ENCODE data around the gene SPTB.
"Not testable (repeated sequence)": the region's sequence is repeated elsewhere in the genome, so short reads cannot be mapped to it uniquely, and the experiment has no call there.

SPTB gene

DNA sequence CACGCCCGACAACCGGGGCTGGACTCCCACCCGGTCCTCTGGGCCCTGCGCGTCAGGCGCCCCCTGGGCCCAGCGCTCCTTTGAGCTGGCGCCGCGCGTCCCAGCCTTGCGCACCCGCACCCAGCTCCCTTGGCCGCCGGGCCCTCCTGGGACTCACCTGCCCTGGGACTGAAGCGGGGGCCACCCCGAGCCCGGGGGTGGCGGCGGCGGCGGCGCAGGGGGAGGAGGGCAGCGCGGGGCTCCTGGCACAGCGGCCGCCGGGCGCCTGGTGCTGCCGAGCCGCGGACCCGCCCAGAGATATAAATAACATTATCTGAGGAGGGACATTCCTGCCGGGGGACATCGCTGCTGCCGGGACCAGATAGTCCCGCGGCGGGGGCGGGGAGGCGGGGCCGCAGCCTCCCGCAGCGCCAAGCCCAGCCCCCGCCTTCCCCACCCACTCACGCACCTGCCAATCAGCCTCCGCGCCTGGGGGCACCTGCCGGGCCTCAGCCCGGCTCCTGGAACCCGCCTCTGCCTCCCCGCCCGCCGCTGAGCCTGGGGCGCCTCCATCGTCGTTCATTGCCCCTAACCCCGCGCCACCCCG, at the start of gene SPTB:
SPTB (minus strand) TSS at position 273 of the 586 bp plus-strand sequence. CDS start 56,813 bp downstream, outside the sequence.
- intact Hi-C loops (cut with DNase I) = loop anchor here (5.0 kb wide), 1 partner anchor 57 kb away; no protein-coding TSS in a partner anchor

DNA sequence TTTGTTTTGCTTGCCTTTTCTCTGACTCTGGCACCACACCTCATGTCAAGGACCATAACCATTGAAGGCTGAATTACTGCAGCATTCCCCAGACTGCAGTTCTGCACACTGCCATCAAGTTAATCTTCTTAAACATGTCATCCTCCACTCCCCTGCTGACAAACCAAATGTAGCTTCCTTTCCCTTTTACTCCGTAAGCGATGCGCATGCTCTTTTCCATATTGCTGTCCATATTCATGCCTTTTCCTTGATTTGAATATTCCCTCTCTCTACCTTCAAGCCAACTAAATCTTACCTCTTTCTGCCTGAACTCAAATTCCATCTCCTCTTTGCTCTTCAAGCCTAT, 49.3 kb upstream of the SPTB start:
- intact Hi-C loops (cut with DNase I) = no loop called here
- no peak for DNase-seq

More for the DNA sequence above, at the start of gene SPTB:
- peak in 41 of 42 donors; percentile 6 to 81 (median 61) for DNase-seq

DNA sequence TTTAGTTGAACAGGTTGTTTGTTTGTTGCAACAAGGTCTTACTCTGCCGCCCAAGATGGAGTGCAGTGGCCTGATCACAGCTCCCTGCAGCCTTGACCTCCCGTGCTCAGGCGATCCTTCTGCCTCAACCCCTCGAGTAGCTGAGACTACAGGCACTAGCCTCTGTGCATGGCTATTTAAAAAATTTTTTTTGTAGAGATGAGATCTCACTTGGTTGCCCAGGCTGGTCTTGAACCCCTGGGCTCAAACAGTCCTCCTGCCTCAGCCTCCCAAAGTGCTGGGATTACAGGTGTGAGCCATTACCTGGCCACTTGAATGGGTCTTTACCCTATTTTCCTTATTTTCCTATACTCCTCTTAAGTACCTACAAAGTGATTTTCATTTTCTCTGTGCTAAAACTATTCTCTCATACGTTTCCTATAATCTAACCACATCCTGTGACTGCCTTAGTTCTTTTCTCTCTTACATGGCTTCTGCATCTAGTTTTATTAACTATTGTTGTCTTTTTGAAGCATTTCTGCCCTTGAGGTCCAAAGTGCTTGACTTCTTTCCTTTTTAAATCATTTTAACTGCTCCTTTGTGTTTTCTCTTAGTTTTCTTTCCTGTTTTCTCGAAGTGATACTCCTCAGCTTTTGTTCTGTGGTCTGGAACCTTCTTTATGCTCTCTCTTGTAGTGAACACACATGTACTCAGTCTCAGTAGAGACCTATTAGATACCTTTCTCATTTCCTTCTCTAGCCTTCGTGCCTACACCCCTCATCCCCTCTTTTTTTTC, 48.7 kb upstream of the SPTB start:
- intact Hi-C loops (cut with DNase I) = no loop called here
- no peak for DNase-seq

DNA sequence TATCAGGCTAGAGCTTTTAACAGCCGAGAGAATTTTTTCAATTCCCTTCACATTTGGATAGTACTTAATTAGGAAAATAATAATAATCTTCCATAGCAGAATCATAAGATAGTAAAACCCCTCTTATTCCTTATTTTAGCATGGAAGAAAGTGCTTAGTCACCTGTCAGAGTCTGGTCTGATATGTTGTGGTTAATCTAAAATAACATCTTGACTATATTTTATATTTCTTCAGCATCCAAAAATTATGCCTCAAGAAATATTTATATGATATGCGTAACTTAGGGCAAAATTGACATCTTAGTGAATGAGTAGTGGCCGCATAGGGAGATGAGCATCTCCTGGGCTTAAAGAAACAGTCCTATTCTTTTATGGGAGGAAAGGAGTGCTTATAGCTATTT, 47.3 kb upstream of the SPTB start:
- intact Hi-C loops (cut with DNase I) = no loop called here
- no peak for DNase-seq

DNA sequence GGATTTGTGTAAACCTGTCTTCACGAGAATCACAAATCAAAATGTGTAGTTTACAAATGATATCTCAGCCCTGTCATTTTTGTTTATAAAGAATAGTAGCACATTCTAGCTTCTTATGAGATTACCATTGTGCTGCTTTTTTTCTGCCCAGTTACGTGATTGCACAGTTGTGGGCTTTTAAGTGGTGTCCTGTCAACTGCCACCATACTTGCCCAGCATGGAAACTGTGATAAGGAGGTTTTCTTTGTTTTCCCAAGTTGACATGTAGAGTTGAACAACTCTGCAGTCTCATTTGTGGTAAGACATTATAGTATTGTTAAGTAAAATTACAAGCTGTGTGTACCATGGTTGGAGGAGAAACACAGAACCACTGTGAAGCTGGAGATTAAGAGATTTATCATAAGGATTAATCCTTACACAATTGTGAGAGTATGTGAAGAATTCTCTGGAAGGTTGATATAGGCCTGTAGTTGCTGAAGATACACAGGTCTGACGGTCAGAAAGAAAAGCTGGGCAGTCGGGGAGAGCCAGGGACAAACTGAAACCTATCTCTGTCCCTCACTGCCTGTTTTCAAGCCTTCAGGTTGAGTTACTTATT, 46.8 kb upstream of the SPTB start:
- intact Hi-C loops (cut with DNase I) = no loop called here

DNA sequence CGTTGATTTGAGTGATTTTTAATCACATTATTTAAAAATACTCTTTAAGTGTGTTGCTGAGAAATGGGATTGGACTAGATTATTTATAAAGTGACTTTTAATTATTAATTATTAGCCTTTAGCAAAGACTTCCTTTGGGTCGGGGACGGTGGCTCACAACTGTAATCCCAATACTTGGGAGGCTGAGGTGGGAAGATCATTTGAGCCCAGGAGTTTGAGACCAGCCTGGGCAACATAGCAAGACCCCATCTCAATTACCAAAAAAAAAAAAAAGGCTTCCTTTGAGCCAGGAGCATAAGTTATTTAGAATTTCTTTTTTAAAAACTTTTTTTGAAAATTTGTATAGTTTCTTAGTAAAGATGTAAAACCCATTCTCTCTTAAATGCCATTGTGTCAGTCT, 43.3 kb upstream of the SPTB start:
- intact Hi-C loops (cut with DNase I) = no loop called here
- no peak for DNase-seq

More for the DNA sequence above, 46.8 kb upstream of the SPTB start:
- DNase-seq = no peak

DNA sequence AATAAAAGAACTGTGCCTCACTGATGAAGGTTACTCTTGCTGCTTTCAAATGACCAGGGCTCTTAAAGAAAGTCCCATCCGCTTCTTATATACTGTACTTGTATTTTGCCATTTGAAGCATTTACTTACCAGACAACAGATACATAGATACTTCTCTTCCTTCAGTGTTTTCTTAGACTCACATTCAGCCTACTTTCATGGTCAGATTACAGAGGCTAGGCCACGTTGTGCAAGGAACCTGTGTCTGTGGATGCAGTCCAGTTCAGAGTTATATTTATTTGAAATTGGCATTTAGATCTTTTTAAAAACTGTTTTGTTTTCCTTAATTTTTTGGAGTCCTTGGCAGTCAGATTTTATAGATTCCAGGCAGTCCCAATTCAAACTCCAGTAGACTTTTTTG, 40.8 kb upstream of the SPTB start:
- intact Hi-C loops (cut with DNase I) = no loop called here

DNA sequence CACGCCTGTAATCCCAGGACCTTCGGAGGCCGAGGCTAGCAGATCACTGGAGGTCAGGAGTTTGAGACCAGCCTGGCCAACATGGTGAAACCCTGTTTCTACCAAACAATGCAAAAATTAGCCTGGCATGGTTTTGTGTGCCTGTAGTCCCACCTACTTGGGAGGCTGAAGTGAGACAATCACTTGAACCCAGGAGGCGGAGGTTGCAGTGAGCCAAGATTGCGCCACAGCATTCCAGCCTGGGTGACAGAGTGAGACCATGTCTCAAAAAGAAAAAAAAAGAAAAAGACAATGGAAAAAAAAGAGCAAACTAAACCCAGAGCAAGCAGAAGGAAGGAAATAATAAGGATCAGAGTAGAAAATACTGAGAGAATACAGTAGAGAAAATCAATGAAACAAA, 39.9 kb upstream of the SPTB start:
- intact Hi-C loops (cut with DNase I) = loop anchor here (10.0 kb wide), 1 partner anchor 45 kb away; no protein-coding TSS in a partner anchor
- no peak for DNase-seq

More for the DNA sequence above, 40.8 kb upstream of the SPTB start:
- DNase-seq = no peak

DNA sequence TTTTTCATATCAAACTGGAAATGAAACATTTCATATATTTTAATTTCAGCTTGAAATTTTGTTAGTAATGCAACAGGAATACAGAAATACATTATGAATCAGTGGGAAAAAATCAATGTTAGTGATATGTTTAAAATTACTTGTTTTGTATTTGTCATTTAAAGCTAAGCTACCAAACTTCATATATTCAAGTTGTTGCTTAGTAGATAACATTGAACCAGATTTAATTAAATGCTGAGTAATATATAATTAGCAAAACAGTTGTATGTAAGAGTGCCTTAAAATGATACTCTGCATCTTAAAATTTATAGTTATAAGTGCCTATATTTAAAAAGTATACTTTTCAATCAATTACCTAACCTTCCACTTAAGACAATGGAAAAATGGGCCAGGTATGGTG, 39.5 kb upstream of the SPTB start:
- no peak for DNase-seq
- intact Hi-C loops (cut with DNase I) = loop anchor here (10.0 kb wide), 1 partner anchor 46 kb away; no protein-coding TSS in a partner anchor

DNA sequence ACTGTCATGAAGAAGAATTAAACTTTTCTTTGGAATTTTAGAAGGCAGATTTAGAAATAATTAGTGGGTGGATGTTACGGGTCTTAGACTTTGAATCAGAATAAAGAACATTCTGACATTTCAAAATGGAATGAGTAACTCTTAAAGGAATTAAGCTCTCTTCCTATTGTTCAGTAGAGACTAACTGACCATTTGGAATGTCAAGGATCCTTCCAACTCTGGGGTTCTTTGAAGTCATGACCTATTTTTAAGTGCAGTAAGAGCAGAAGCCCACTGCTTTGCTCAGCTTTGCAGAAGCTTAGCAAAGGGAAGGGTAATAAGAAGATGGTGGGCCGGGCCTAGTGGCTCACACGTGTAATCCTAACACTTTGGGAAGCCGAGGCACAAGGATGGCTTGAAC, 38.5 kb upstream of the SPTB start:
- no peak for DNase-seq
- intact Hi-C loops (cut with DNase I) = loop anchor here (10.0 kb wide), 1 partner anchor 47 kb away; no protein-coding TSS in a partner anchor

DNA sequence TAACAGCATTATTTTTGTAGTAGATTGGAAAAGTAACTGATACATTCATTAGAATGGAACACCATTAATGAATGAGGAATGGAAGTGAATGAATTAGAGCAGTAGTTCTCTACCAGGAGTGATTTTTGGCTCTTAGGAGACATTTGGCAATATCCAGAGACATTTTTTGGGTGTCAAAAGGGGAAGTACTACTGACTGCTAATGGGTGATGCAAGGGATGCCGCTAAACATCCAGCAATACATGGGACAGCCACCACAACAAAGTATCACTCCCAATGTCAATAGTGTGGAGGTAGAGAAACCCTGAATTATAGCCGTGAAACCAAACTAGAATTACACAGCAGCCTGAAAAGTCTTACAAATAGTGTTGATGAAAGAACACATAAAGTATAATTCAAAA, 36.1 kb upstream of the SPTB start:
- intact Hi-C loops (cut with DNase I) = loop anchor here (10.0 kb wide), 1 partner anchor 49 kb away; no protein-coding TSS in a partner anchor
- no peak for DNase-seq

DNA sequence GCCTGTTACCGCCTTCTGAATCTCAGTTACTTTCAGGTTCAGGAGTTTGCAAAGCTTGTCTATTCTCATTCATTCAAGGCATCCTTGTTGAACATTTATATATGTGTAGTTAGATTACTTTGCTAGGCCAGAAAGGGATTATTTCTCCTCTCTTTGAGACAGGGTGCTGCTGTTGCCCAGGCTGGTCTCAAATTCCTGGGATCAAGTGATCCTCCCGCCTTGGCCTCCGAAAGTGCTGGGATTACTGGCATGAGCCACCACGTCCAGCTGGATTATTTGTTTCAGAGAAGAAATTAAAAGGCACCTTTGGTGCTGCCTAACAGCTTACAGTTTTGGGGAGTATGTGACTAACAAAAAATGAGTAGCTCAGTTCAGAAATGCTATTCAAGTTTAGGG, 35.3 kb upstream of the SPTB start:
- intact Hi-C loops (cut with DNase I) = loop anchor here (10.0 kb wide), 1 partner anchor 50 kb away; no protein-coding TSS in a partner anchor
- DNase-seq = no peak

DNA sequence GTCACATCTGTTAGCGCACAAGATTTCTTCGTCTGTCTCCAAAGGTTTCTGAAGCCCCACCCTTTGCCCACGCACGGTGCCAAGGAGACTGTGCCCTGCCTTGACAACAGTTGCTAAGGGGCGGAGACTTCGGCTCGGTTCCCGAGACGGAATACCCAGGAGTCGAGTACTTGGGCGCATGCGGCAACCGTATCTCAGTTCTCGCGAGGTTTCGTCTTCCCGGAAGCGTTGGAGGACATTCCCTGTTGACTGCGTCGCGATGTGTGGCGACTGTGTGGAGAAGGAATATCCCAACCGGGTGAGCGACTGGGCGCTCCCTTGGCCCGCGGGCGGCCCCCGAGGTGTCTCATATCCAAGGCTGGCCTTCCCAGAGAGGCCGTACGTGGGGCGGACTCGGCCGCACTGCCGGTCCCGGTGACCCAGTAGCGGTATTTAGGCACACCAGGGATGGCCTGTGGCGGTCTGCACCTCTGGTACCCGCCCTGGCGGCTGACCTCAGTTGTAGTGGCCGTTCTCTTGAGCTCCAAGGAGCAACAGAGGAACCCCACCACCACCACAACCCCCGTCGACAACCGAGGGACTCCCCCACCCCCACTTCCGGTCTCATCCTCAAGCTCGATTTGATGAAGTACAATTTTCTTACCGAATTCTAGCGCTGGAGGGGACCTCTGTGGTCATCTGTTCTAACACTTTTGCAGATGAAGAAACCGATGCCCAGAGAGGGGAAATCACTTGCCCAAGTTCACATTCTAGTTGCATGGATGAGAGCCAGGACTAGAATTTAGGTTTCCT, 34.7 kb upstream of the SPTB start, which contains the start of gene CHURC1:
CHURC1 (plus strand) TSS at position 219 of the 792 bp plus-strand sequence; CDS start at position 260, 41 bp downstream.
- DNase-seq = peak; percentile 95 to 99 (median 98)
- intact Hi-C loops (cut with DNase I) = loop anchor here (10.0 kb wide), 1 partner anchor 50 kb away; no protein-coding TSS in a partner anchor

DNA sequence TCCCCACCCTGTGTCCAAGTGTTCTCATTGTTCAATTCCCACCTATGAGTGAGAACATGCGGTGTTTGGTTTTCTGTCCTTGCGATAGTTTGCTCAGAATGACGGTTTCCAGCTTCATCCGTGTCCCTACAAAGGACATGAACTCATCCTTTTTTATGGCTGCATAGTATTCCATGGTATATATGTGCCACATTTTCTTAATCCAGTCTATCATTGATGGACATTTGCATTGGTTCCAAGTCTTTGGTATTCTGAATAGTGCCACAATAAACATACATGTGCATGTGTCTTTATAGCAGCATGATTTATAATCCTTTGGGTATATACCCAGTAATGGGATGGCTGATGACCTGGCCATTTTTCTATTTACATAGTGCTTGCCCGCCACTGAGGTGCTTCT, 33.8 kb upstream of the SPTB start:
- DNase-seq = not testable (repeated sequence)
- intact Hi-C loops (cut with DNase I) = loop anchor here (10.0 kb wide), 1 partner anchor 51 kb away; no protein-coding TSS in a partner anchor

DNA sequence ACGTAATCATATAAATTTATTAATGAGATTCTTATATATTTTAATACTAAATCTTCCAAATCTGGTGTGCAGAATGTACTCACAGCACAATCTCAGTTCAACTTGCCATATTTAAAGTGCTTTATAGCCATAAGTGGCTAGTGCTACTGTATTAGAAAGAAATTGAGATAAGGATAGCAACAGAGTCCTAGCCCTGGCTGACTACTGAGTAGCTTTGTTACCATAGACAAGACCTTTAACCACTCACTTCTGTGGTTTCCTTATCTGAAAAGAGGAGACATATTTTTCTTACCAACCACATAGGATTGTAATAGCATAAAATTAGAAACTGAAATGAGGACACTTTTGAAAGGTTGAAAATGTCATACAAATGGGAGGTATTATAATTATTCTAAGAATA, 32.6 kb upstream of the SPTB start:
- intact Hi-C loops (cut with DNase I) = loop anchor here (10.0 kb wide), 1 partner anchor 53 kb away; no protein-coding TSS in a partner anchor
- no peak for DNase-seq

DNA sequence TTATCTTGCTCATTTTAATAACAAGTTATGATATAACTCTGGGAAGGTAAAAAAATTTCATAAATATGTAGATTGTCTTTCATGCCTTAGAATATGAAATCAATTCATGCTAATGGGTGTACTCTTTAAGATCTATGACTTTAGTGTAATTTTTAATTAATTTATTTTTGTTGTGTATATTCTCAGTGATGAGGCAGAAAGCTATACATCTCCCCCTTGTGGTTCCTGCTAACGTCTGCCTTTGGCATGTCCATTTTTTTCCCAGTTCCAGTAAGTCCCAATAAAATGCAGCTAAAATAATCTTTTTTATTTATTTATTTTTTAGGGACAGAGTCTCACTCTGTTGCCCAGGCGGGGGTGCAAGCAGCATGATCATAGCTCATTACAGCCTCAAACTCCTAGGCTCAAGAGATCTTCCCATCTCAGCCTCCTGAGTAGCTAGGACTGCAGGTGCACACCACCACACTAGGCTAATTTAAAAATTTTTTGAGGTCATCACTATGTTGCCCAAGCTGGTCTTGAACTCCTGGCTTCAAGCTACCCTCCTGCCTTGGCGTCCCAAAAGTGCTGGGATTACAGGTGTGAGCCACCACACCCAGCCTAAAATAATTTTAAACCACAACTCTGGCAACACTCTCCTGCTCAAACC, 31.3 kb upstream of the SPTB start:
- peak in 1 of 42 donors; percentile 11 for DNase-seq
- intact Hi-C loops (cut with DNase I) = loop anchor here (10.0 kb wide), 1 partner anchor 54 kb away; no protein-coding TSS in a partner anchor

DNA sequence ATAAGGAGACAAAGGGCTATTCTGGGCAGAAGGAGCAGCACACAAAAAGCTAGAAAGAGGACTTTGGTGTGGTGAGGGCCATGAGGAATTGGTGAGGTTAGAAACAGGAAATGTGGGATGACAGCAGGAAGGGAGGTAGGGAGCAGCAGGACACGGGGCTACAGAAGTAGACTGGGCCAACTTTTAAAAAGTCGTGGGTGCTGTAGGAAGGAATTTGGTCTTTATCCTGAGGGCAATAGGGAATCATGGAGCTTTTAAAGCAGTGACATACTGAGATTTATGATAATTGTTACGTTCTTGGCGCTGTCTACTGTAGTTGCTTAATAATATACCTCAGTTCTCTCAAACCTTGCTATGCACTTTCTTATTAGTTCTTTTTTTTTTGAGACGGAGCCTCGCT, 26.3 kb upstream of the SPTB start:
- intact Hi-C loops (cut with DNase I) = no loop called here
- no peak for DNase-seq

DNA sequence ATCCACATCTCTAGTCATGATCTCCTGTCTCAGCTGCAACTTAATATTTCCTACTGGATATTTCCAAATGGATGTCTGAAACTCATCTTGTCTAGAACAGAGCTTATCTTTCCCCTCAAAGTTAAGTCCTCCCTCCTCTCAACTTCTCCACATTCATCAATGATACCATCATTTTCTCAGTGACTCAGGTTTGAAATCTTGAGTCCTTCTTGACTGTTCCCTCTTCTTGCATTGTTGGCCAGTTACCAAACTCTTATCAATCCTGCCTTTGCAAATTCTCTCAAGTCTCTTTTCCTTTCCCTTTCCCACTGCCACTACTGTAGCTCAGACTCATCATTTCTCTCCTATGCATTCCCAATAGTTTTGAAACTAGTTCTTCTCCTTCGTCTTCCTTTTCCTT, 20.3 kb upstream of the SPTB start:
- intact Hi-C loops (cut with DNase I) = no loop called here
- no peak for DNase-seq
